Left renal cortex interstitium (tissue), 4 donors: ENCODE data around the gene PPP4R4. TPM values are rescaled to one million over a fixed set of nuclear protein-coding genes. Genes with fewer than 3 reads are reported as not detected.

ENCODE experiments used
- DNase-seq, 4 donors: peaks; one replicate each; pipeline ENCODE4 v3.0.0-alpha.2; 2013; ENCODE audit warnings: low read depth in 4 of 4, low spot score in 2 of 4, missing footprints in 1 of 4
- polyA plus RNA-seq, 4 donors: library from polyadenylated mRNA; unstranded; fragments of 120-200 nt; gene quantifications; one replicate each; pipeline ENCODE4 v1.2.1, GENCODE V29; 2013; ENCODE audit not compliant: insufficient read length in 4 of 4

Gene PPP4R4, protein sequence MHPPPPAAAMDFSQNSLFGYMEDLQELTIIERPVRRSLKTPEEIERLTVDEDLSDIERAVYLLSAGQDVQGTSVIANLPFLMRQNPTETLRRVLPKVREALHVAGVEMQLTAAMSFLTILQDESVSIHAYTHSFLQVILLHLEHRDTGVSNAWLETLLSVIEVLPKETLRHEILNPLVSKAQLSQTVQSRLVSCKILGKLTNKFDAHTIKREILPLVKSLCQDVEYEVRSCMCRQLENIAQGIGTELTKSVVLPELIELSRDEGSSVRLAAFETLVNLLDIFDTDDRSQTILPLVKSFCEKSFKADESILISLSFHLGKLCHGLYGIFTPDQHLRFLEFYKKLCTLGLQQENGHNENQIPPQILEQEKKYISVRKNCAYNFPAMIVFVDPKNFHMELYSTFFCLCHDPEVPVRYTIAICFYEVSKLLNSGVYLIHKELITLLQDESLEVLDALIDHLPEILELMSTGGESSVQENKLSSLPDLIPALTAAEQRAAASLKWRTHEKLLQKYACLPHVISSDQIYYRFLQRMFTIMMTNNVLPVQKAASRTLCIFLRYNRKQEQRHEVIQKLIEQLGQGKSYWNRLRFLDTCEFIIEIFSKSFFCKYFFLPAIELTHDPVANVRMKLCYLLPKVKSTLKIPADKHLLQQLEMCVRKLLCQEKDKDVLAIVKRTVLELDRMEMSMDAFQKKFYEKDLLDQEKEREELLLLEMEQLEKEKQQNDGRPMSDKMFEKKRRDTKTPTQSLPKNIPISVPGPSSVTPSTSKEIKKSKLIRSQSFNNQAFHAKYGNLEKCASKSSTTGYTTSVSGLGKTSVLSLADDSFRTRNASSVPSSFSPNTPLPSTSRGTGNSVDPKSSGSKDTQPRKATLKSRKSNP
- polyA plus RNA-seq = under 1 TPM; 0.25 to 0.28 (median 0.28) TPM

DNA sequence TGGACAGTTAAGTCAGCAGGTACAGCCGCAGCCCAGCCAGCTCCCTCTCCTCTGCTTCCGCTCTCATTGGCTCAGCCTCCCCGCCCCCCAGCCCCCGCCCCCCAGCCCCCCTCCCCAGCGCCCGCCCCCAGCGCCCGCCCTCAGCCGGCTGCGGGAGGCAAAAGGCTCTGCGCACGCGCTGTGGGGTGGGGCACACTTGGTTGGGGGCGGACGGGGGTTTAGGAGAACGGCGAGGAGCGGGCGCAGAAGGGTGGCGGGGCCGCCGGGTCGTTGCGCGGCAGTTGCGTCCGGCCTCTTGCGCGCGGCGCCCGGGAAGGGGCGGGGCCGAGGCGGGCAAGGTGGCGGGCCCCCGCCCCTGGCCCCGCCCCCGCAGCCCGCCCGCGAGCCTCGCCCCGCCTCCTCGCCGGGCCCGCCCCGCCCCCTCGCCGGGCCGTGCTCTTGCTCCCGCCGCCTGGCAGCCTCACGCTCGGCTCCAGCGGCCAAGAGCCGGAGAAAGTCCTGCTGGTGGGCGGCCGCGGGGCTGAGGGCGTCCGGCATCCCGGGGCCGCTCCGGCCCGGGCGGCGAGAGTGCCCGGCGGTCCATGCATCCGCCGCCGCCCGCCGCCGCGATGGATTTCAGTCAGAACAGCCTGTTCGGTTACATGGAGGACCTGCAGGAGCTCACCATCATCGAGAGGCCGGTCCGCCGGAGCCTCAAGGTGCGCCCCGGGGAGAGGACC, at the start of gene PPP4R4:
PPP4R4 (plus strand) TSS at position 438 of the 719 bp plus-strand sequence; CDS start at position 582, 144 bp downstream.
- peak in 2 of 4 donors; percentile 54 to 67 for DNase-seq

DNA sequence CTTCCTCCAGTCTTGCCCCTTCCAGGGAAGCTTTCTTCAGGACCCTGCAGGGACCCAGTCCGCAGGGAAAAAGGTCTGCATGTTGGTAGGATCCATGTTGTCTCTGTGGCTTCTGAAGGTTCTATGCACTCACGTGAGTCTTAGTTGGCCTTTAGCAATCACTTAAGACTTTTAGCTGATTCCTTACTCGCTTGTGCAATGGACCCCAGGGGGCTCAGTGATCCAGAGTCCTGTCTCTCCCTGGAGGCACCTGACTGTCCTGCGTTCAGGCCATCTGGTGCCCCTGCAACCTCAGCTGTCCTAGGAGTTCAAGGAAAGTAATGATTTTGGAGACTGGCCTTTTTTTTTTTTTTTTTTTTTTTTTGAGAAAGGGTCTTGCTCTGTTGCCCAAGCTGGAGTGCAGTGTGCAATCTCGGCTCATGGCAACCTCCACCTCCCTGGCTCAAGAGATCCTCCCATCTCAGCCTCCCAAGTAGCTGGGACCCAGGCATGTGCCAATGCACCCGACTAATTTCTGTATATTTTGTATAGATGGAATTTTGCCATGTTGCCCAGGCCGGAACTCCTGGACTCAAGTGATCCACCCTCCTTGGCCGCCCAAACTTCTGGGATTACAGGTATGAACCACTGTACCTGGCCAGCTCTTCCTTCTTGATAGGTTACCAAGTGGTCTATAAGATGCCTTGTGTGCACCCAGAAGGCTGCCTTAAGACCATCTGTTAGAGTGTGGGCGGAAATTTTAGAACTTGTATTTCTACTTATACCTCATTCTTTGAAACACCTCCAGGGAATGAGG, 49.3 kb upstream of the PPP4R4 start:
- DNase-seq = no peak

DNA sequence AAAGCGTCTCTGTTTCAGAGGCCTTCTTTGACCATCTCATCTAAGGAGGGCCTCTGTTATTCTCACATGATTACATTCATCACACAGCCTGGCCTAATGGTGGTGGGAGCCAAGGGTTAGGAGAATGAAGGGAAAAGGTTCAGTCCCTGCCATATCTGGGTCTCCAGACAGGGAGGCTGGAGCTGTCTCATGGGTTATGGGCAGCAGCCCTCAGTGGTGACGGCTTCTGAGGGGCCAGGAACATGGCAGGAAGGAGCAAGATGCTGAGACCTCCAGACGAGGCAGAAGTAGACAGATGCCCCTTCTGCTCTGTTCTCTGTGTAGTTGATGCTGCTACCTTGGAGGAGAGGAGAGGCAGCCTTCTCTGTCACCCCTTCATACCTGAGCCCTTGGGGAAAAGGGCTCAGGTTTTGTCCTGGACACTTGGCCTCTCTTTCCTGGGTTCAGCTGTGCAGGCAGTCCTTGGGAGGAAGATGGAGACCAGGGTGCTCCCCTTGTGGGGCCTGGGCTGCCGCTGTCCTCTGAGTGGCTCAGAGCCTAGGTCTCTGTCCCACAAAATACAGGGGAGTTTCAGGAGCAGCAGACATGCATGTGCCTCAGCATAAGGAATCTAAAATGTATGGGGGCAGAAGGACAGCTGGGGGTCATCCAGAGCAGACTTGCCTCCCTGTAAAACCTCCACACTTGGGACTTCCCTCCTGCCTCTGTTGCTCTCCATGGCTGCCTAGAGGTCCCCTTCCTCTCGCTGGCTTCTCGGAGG, 48.3 kb upstream of the PPP4R4 start:
- no peak for DNase-seq

DNA sequence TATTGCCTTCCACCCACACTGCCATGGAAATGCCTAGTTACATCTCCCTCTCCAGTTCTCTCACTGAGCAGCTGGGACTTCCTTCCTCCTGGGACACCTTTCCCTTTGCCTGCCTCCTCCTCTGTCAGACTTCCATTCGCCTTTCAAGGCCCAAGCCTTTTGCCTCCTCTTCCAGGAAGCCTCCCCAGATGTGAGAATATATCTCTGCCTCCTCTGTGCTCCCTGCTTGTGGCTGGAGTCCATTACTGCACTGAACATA, 47.8 kb upstream of the PPP4R4 start:
- no peak for DNase-seq

DNA sequence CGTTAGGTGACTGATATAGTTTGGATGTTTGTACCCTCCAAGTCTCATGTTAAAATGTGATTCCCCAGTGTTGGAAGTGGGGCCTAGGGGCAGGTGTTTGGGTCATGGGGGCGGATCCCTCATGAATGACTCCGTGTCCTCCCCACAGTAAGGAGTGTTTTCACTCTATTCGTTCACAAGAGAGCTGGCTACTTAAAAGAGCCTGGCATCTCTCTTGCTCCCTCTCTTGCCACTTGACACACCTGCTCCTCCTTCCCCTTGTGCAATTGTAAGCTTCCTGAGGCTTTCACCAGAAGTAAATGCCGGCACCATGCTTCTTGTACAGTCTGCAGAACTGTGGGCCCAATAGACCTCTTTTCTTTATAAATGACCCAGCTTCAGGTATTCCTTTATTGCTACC, 47.3 kb upstream of the PPP4R4 start:
- DNase-seq = no peak

DNA sequence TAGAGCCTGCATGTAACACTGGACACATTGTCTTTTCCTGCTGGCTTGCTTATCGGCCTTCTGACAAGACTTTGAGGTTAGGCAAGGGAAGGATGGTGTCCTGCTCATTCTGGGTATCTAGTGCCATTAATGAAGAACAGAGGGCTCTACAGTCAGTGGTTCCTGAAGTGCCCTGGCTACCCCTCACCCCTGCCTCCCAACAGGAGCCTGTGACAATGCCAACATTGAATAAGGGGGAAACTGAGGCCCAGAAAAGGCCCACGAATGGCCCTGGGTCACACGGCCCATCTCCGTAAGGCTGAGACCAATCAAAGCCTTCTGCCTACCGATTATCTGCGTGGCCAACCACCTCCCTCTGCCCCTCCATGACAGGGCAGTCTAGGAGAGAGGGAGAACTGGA, 46.8 kb upstream of the PPP4R4 start:
- DNase-seq = no peak

GRCh38 chr14:94128216-94128839, 45.8 kb upstream of the PPP4R4 start:
- no peak for DNase-seq

GRCh38 chr14:94129111-94129757, 44.9 kb upstream of the PPP4R4 start, which contains the start of gene IFI27L2:
IFI27L2 (minus strand) TSS chr14:94129604; CDS start chr14:94129564, 40 bp downstream.
- DNase-seq = peak in 3 of 4 donors; percentile 45 to 68 (median 58)

DNA sequence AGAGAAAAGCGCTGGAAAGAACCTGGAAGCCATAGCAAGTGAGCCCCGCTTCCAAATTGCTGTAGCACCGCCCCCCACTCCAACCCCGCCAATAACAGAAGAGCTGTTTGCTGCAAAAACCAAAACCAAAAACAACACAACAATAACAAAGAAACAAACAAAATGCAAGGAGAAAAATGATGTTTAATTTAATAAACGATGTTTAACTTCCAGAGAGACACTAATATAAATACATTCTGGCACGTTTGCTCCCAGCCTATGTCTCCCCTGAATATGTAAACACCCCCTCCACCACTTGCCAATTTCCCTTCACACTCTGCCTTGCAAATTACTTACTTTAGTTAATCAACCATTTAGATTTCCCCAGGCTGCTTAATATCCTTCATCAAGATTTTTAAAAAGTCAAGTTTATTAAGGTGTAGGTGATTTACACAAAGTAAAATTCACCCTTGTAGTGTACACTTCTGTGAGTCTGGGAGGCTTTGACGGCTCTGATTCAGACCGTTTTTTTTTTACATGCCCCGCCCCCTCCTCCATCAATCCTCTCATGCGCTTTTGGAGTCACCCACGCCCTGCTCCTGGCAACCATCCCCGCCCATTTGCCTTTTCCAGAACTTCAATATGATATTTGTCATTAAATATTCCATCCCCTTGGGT, 44.2 kb upstream of the PPP4R4 start:
- DNase-seq = peak in 2 of 4 donors; percentile 14 to 29

DNA sequence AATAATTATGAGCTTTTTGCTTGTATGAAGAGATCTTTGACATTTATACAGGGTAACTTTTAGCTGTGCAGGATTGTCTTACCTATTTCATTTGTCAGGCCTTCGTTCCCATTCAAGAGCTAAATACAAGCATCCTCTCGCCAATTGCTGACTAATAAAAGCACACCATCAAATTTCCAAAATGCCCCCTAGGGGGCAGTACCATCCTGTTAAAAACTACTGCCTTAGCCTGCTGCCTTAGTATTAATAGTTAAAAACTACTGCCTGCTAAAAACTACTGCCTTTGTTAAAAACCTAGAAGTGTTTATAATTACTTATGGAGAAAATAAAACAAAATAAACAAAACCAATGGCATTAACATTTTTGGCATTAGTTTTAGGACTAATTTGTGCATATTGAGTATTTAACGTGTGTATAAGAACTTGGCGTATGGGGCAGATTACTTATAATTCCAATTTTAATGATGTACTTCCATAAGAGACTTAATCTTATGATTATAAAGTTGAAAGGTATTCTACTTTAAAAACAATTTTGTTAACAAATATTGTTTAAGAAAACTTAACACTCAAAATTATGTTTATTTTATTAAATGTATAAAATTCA, 41.7 kb upstream of the PPP4R4 start:
- peak in 2 of 4 donors; percentile 38 to 59 for DNase-seq

DNA sequence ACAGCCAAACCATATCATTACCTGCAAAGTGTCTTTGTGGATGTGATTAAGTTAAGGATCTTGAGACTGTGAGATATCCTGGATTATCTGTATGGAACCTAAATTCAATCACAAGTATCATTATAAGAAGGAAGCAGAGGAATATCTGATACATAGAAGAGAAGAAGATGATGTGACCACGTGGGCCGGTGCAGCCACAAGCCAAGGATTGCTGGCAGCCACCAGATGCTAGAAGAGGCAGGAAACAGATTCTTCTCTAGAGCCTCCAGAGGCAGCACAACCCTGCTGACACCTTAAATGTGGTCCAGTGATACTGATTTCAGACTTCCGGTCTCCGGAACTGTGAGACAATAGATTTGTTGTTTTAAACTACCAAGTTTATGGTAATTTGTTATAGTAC, 38.6 kb upstream of the PPP4R4 start:
- no peak for DNase-seq

- peak in 3 of 4 donors; percentile 50 to 66 (median 57) for DNase-seq
Measured at GRCh38 chr14:94136575-94137331, 37.4 kb upstream of the PPP4R4 start.

DNA sequence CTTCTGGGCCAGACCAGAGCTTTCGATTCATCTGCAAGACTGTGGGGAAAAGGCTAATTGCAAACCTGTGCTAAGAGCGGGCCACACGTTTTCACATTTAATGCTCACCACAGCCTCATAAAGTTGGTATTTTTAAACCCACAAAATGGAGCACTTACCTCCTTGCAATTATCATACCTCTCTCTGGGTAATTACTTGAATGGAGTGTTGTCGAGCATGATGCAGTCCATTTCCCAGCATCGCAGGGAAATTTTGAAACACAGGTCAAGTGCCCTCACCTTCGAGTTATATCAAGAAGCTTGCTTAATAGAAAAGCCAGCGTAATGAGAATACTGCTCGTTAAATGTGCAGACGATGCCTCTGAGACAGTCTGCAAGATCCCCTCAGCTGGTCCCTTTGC, 35.9 kb upstream of the PPP4R4 start:
- no peak for DNase-seq

DNA sequence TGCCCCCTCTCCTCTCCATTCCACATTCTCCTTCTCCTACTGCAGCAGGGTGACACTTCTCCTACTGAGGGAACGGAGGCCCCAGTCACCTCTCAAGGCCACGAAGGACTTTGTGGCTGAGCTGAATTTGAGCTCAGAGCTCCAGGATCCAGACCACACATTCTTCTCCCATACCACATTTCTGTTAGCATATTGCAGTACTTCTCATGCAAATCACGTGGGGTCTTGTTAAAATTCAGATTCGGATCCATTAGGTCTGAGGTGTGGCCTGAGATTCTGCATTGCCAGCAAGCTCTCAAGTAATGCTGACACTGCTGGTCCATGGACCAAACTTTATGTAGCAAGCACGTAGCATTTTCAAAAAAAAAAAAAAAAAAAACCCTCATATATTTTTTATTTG, 35.1 kb upstream of the PPP4R4 start:
- DNase-seq = no peak

DNA sequence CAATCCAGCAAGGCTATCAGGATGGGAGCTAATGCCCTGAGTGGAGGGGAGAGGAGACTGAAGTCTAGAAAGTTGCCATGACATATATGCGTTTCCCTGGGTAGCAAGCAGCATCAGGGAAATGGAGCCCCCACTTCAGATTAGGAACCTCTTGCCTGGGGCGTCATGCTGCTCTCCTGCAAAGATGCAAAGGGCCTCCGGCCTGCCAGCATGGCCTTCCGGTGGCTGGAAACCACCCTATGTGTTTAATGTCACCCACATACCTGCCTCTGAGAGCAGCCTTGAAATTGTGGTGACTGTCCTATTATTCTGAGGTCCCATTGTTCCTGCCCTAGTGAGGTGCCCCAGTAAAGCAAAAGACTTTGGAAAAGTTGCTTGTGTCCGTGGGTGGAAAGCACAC, 34.7 kb upstream of the PPP4R4 start:
- no peak for DNase-seq

DNA sequence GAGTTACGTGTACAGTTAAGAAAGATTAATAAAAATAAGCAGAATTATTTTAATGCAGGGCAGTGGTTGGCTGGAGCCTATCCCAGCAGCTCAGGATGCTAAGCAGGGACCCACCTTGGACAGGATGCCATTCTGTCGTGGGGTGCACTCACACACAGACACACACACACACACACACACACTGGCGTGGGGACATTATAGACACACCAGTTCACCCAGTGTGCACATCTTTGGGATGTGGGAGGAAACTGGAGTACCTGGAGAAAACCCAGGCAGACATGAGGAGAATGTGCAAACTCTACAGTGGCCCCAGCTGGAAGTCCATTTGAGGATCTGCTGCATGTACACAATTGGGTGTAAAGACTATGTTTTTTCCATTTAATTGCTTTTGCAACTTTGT, 31.9 kb upstream of the PPP4R4 start:
- DNase-seq = no peak

DNA sequence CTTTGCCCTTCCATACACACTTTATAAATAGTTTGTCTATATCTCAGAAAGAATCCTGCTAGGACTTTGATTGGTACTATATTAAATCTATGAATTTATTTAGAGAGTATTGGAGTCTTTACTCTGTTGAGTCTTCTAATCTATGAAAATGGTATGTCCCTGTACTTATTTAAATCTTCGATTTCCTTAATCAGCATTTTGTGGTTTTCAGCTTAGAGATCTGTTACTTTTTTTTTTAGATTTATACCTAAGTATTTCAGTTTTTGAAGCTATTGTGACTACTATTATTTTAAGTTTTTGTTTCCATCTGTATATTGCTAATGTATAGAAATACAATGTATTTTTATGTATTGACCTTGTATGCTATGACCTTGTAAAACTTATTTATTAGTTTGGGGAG, 31.3 kb upstream of the PPP4R4 start:
- no peak for DNase-seq
